Measurements from ENCODE around the gene CHID1. TPM values are rescaled to one million over a fixed set of nuclear protein-coding genes. Genes with fewer than 3 reads are reported as not detected.

The CHID1 gene
- total and polyA plus RNA-seq, 2 of the 8 experiments (the other 6 are each of a cell fraction or from before 2014, with no cell fraction given) = 81.2 to 88.5 TPM

- no peak for TF ChIP-seq CHD7 (IDR thresholded peaks at IDR 0.05; ENCODE audit: insufficient replicate concordance, low read length)
- TF ChIP-seq ATF3 (IDR thresholded peaks at IDR 0.05; ENCODE audit: insufficient read depth, low read depth, low read length) = no peak
- no peak for TF ChIP-seq EZH2 (IDR thresholded peaks at IDR 0.05; ENCODE audit: low read depth, low read length, severe bottlenecking)
- no peak for TF ChIP-seq ZNF274 (IDR thresholded peaks at IDR 0.05; ENCODE audit: borderline replicate concordance, extremely low read depth, low read length)
- no peak for TF ChIP-seq CBX5 (IDR thresholded peaks at IDR 0.05; ENCODE audit: low read depth, low read length)
- TF ChIP-seq YY1 (IDR thresholded peaks at IDR 0.05; ENCODE audit: low read depth, low read length) = no peak
- TF ChIP-seq USF2 (IDR thresholded peaks at IDR 0.05; ENCODE audit: low read length) = no peak
- no peak for TF ChIP-seq KDM4A (IDR thresholded peaks at IDR 0.05; ENCODE audit: low read depth, low read length, severe bottlenecking)
Observed at GRCh38 chr11:921921-922678, 11.5 kb upstream of the CHID1 start (continued).
